GM12875 (cell line): ENCODE measurements around the gene DLGAP3.
"Not testable (repeated sequence)": the region's sequence is repeated elsewhere in the genome, so short reads cannot be mapped to it uniquely, and the experiment has no call there.

ENCODE experiments used
- H3K4me3 ChIP-seq: one replicate; pipeline ENCODE4 v1.5.1; 2011; ENCODE audit warnings: low read depth, low read length, control low read depth
- TF ChIP-seq, protein P1 (sequence below): IDR thresholded peaks from 2 replicates; pipeline ENCODE4 v1.5.1; 2011; ENCODE audit warnings: low read depth, mild to moderate bottlenecking, control low read depth, inconsistent platforms, low read length, moderate library complexity, borderline replicate concordance; ENCODE audit not compliant: insufficient read depth

Gene DLGAP3

DNA sequence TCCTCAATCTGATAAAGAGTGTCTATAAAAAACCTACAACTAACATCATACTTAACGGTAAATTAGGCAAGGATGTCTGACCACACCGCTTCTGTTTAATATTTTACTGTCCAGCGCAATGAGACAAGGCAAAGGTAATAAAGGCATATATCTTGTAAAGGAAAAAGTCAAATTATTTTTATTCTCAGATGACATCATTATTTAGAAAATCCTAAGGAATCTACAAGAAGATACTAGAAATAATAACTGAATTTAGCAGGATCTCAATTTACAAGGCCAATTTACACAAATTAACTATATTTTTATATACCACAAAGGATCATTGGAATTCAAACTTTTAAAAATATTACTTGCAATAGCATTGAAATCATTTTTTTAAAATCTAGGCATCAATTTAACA, 107.2 kb downstream of the DLGAP3 start:
- no peak overlapping the region for H3K4me3 ChIP-seq
- TF ChIP-seq, protein P1, sequence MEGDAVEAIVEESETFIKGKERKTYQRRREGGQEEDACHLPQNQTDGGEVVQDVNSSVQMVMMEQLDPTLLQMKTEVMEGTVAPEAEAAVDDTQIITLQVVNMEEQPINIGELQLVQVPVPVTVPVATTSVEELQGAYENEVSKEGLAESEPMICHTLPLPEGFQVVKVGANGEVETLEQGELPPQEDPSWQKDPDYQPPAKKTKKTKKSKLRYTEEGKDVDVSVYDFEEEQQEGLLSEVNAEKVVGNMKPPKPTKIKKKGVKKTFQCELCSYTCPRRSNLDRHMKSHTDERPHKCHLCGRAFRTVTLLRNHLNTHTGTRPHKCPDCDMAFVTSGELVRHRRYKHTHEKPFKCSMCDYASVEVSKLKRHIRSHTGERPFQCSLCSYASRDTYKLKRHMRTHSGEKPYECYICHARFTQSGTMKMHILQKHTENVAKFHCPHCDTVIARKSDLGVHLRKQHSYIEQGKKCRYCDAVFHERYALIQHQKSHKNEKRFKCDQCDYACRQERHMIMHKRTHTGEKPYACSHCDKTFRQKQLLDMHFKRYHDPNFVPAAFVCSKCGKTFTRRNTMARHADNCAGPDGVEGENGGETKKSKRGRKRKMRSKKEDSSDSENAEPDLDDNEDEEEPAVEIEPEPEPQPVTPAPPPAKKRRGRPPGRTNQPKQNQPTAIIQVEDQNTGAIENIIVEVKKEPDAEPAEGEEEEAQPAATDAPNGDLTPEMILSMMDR, result no peak

DNA sequence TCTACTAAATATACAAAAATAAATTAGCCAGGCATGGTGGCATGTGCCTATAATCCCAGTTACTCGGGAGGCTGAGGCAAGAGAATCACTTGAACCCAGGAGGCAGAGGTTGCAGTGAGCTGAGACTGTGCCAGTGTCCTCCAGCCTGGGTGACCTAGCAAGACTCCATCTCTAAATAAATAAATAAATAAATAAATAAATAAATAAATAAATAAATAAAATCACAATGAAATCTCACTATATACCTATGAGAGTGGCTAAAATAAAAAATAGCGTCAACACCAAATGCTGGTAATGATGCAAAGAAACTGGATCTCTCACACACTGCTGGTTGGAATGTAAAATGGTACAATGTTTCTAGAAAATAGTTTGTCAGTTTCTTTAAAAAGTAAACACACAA, 110.6 kb downstream of the DLGAP3 start:
- H3K4me3 ChIP-seq, result not testable (repeated sequence)

DNA sequence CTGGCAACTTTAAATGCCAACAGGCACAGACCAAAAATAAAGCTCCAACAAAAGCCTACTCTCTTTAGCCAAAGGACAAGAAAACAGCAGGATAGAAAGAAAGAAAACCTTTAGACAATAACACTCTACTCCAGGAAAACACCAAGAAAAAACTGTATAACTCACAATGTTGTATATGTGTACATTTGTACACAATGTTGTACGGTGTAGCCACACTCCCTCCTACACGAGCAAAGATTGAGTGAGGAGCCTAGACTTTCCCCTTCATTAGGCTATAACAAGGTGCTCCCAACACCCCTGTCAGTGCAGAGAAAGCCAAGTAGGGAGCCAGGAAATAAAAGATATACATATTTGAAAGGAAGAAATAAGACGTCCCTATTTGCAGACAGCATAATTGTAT, 112.7 kb downstream of the DLGAP3 start:
- TF ChIP-seq, protein P1, result no peak
- H3K4me3 ChIP-seq, result no peak overlapping the region

DNA sequence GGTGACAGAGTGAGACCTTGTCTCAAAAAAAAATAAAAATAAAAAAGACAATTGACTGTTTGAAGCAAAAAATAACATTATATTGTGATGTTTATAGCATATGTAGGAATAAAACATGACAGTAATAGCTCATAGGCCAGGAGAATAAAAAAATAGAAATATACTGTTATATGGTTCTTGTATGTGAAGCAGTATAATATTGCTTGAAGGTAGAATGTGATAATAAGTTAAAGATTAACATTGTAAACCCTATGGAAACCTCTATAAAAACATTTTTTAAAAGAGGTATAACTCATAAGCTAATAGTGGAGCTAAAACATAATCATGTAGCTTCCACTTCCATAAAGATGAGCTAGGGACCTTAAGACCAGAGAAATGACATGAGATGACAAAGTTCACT, 113.1 kb downstream of the DLGAP3 start:
- TF ChIP-seq, protein P1, result no peak

More for the DNA sequence above, 113.1 kb downstream of the DLGAP3 start:
- H3K4me3 ChIP-seq, result no peak overlapping the region
